Amniotic epithelial cell (primary cell): Measurements from ENCODE around the gene SLC47A1.
"Not testable (repeated sequence)": the region's sequence is repeated elsewhere in the genome, so short reads cannot be mapped to it uniquely, and the experiment has no call there.

ENCODE experiments used
- DNase-seq: peaks from one replicate; pipeline ENCODE4 v3.0.0-alpha.2; 2010; ENCODE audit warnings: low read depth

Gene SLC47A1

GRCh38 chr17:19551591-19552148, 18.0 kb downstream of the SLC47A1 start:
- DNase-seq = no peak

- no peak for DNase-seq
These were observed 19.4 kb downstream of the SLC47A1 start for GRCh38 chr17:19553036-19553435.

DNA sequence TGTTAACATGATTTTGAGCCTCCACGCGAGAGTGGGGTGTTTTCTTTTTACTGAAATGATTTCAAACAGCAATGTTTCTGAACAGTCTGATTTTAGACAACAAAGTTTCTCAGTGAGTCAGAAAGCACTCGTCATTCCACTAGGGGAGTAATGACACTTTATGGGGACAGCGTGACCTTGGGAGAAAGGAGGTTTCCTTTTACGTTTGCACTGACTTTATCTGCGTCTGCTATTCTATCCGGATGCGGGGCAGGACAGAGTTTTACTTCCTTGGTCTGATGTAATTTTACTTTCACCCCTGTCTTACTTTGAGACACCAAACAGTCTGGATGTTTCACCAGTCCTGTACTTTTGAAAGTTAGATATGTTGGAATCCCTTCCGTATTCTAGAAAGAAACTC, 20.7 kb downstream of the SLC47A1 start:
- DNase-seq = no peak

GRCh38 chr17:19555746-19556145, 22.1 kb downstream of the SLC47A1 start:
- no peak for DNase-seq

DNA sequence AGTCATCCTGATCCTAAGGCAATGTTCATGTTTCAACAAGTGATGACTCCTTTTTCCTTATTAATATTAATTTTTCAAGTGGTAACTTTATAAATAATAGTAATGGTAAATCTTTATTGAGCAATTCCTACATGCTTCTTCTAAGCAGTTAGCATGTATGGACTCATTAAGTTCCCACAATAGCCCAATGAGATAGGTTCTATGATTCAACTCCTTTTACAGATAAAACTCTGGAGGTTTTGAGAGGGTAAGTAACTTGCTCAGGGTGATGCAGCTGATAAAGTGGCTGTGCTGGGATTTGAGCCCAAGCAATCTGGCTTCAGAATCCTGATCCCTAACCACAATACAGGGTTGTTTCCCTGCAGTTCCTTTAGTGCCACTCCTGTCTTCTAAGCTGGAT, 25.3 kb downstream of the SLC47A1 start:
- DNase-seq = peak; percentile 64

DNA sequence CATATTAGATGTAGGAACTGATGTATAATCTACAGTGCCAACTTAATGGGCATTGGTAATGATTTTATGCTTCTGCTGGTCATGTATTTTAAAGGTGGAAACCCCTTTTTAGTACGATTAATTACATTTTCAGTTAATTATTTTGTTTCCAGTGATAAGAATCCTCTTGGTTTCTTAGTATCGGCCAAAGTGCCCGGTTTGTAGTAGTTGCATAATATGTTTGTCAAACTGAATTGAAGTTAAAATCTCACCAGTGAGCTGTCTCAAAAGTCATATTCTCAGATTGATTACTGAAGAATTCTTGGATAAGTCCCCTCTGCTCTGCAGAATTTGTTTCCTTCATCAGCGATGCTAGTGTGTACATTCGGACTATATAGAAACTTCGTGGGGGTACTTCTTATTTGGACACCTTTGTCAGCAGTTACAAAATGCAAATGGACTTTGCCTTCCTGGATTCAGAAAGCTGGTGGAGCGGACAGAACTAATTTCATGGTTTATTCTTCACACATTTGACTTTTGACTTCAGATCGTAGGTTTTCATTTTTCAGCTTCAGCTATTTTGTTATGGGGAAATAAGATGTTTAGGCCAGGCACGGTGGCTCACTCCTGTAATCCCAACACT, 28.2 kb downstream of the SLC47A1 start:
- no peak for DNase-seq

GRCh38 chr17:19565817-19566575, 32.3 kb downstream of the SLC47A1 start:
- no peak for DNase-seq

DNA sequence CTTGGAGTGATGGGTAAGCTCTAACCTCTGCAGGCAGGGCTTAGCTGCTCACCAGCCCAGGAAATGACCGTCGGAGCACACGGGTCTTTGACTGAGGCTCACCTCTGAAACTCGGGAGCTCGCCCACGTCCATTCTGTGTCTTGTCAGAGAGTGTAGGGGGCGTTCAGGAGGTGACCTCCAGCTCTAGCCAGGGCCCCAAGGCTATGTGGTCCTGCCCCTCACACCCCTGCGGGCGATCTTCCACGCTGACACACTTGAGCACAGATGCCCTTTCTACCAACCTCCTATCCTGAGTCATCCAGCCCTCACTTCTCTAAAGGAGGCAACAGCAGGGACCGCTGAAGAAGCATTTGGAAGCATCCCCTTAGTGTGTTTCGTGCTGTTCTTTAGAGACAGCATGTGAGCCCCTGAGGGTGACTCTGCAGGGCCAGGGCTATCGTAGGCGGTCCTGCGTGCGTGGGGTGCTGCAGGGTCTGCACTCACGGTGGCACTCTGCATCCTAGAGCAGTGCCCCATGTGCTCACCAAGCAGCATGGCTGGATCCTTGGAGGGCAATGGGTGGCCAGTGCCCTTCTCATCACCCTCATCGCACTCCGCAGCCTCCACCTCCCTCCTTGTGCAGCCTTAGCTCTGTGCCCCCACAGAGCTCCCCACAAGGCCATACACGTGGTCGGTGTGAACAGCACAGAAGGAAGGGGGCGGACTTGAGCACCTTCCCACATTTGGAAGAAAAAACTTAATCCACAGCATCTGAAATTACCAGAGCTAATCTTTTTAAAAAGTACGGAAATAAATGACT, 33.8 kb downstream of the SLC47A1 start:
- no peak for DNase-seq

- no peak for DNase-seq
These were observed 34.3 kb downstream of the SLC47A1 start for GRCh38 chr17:19568016-19568350.

DNA sequence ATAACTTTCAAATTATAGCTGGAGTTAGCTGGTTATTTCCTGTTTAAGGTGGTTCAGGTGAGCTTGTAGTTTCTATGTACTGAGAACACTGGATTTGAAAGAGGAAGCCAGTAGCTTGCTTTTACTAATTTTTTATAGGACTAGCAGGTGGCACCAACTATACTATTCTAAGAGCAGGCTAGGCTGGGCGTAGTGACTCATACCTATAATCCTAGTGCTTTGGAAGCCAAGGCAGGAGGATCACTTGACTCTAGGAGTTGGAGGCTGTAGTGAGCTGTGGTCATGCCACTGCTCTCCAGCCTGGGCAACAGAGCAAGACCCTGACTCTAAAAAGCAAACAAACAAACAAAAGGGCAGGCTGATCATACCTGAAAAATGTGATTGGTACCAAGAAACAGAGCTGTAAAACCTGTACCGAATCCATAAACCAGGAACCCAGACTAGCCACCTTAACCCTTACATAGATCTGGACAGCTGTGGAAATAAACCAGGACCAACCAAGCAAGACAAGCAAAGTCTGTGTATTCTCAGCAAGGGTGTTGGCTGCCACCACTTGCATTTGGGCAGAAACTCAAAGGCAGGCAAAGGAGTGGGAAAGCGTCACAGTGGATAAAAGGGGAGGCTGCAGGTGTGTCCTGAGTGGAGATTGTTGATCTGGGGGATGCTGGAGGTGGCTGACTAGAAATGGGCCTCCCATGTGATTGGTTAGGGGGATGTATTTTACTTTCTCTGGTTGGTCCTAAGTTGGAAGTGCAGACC, 36.3 kb downstream of the SLC47A1 start:
- DNase-seq = no peak

GRCh38 chr17:19570544-19571062, 36.9 kb downstream of the SLC47A1 start:
- no peak for DNase-seq

GRCh38 chr17:19573075-19573474, 39.4 kb downstream of the SLC47A1 start:
- peak; percentile 86 for DNase-seq

DNA sequence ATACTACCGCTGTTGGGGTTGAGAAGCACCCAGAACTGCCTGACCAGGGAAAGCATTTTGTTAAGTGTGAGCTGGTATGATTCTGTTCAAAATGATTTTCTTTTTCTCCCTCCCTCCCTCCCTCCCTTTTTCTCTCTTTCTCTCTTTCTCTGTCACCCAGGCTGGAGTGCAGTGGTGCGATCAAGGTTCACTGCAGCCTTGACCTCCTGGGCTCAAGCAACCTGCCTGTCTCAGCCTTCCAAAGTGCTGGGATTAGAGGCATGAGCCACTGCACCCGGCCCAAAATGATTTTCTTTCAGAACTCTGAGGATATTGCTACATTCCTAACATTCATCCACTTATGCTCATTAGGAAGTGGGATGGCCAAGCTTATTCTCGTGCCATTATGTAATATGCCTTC, 41.3 kb downstream of the SLC47A1 start:
- DNase-seq = no peak

GRCh38 chr17:19578545-19578944, 44.9 kb downstream of the SLC47A1 start:
- no peak for DNase-seq

DNA sequence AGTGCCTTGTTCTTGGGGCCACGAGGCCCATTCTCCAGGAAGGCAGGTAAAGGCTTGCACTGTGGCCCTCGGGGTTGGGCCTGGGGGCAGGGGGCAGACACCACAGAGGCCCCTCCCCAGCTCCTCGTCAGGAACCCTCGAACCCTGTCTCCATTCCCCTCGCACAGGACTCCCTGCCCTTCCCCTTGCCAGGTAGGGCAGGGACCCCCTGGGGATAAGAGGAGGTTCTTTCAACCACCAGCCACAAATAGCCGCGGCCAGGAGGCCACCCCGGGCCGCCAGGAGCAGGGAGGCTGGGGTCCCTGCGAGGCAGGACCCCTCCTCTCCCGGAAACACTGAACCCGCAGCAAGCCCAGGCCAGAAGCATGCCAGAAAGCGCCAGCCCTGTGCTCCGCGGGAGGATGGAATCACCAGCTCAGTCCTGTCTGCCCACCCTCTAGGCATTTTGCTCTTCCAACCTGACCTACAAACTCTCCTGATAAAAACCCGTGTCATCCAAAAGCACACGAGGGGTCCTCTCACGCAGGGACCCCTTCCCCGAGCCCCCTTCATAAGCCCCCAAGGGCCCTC, 45.6 kb downstream of the SLC47A1 start:
- DNase-seq = no peak

- no peak for DNase-seq
These were observed 46.4 kb downstream of the SLC47A1 start for GRCh38 chr17:19579867-19580565.

GRCh38 chr17:19580566-19580920, 46.9 kb downstream of the SLC47A1 start:
- DNase-seq = not testable (repeated sequence)

GRCh38 chr17:19582152-19582551, 48.5 kb downstream of the SLC47A1 start:
- not testable (repeated sequence) for DNase-seq

- no peak for DNase-seq
These were observed 50.2 kb downstream of the SLC47A1 start for GRCh38 chr17:19583871-19584270.

- DNase-seq = no peak
These were observed 56.8 kb downstream of the SLC47A1 start for GRCh38 chr17:19590451-19590850.
